ENCODE data around the gene BAIAP2.

BAIAP2 gene

DNA sequence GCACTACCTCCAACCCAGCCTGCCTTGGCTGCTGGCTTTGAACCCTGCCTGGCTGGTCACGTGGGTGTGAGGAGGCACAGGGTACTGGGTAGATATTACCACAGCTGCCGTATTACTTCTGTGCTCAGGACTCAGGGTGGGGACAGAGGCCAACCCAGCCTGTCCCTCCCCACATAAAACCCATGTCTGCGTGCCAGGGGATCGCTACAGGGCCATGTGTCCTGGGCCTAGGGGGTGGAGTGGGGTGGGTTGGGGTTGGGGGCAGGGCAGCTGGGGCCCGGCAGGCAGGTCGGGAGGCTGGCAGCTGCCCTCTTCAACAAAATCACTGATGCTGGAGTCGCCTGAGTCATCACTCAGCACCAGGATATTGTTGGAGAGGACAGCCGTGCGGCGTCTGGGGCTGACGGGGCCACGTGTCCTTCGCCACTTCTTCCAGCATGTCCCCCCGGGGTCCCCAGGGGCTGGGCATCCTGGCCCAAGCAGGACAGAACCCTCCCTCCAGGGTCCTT, 90.7 kb downstream of the BAIAP2 start:
- DNase-seq (ENCODE audit: low spot score) = no peak

DNA sequence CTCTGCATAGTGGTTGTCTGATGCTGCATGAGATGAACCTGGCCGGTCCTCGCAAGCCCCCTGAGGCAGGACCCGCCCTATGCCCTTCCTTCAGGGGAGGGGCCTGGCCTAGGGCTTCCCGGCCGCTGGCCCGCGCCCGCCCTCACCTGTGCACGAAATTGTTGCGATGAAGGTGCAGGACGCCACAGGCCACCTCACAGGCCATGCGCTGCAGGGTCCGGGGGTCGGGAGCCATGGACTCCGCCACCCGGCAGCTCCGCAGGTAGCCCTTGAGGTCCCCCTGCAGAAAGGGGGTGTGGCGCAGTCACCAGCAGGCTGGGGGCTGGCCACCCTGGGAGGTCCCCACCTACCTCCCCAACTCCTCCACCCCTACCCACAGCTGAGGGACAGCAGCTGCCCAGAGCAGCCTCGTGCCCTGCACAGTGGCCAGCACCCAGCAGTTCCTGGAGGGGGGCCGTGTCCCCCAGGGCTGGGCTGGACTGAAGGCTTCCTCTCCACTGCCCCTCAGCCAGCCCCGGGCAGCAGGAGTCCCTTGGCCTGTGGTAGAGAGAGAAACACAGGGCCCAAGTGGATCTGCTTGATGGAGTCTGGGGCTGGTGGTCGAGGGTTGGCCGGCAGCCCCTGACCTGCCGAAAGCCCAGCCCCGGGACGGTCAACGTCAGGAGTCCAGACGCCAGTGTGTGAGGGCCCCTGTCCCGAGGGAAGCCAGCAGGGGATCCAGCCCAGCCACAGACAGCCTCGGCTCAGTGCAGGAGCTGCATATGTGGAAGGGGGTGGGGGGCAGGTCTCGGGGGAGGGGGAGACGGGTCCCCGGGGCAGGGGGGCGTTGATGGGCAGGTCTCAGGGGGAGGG, 91.6 kb downstream of the BAIAP2 start:
- DNase-seq (ENCODE audit: low spot score) = no peak

DNA sequence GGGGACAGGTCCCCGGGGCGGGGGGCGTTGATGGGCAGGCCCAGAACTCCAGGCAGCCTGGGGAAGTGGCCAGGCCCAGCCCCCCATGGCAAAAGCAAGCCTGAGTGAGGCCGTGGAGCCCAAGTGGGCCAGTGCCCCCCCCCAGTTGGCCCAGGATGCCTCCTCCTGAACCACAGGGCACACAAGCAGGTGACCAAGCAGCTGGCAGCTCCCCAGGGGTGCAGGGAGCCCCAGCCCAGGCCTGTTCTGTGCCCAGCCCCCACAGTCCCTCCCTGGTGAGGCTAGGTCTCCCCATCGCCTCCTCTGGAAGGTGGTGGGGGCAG, 92.1 kb downstream of the BAIAP2 start:
- DNase-seq (ENCODE audit: low spot score) = no peak

DNA sequence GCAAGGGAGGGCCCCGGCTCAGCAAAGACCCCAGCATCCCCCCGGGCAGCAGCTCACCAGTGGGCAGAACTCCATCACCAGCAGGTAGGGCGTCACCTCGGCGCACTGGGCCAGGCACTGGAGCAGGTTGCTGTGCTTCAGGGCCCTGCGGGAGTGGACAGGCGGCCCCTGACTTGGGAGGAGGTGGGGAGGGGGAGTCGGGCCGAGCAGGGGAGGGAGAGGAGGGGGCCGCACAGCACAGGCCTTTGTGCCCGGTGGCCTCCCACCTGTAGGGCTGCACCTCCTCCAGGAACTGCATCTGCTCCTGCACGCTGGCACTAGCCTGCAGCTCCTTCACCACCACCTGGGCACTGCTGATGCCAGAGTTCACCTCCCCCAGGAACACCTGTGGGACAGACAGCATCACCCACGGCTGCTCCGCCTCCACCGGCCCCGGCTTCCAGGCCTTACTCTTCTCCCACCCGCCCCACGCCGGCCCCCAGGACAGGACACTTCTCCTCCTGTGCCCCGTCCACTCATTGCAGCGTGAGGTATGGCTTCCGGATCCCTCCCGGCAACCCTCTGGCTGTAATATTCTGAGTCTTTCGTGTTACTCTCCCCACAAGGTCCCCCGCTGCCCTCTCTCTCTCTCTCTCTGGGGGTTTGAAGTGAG, 92.7 kb downstream of the BAIAP2 start:
- no peak for DNase-seq (ENCODE audit: low spot score)

DNA sequence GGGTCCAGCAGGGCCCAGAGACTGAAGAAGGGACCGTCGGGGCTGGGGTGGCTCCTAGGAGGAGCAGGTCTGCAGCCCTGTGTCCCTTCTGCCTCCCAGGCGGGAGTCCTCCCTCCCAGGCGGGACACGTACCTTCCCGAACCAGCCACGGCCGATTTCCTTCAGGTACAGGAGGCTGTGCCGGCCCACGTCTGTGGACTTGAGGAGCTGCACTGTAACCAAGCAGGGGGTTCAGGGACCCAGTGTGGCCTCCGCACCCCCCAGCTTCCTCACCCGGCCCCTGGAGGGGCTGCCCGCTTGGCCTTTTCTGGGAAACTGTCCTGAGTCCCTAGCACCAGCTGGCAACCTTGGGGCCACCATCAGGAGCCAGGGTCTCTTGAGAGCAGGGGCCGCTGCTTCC, 93.4 kb downstream of the BAIAP2 start:
- no peak for DNase-seq (ENCODE audit: low spot score)

DNA sequence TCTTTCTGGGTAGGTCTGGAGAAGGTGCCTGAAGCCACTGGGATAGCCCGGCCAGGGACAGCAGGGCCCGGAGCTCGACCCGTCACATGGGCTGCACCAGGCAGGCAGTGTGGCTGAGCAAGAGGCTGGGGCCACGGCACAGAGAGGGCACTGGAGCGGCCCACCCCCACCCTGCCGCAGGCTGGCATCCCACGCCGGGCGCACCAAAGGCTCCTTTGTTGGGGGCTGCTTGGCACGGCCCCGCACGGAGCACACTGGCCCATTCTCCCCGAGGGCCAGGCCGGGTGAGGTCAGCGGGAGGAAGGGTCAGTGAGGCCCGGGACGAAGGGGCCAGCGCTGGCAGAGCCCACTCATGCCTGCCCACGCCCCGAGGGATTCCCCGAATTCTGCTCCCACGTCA, 93.8 kb downstream of the BAIAP2 start:
- DNase-seq (ENCODE audit: low spot score) = no peak

DNA sequence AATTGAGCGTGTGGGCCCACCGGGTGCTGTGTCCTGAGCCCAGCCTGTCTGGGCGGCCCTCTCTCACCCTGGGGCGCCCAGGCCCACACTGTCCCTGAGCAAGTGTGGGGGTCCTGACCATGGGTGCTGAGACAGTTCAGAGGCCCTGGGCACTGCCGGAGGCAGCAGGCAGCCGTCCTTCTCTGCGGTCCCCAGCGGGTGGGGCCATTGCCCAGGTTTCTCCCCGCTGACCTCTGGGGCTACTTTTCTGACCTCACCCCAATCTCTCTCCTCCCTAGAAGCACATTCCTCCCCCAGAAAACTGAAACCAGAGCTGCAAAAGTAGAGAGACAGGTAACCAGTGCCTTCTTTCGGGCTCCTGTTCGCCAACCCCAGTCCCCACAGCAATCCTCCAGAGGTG, 94.3 kb downstream of the BAIAP2 start:
- DNase-seq (ENCODE audit: low spot score) = no peak

DNA sequence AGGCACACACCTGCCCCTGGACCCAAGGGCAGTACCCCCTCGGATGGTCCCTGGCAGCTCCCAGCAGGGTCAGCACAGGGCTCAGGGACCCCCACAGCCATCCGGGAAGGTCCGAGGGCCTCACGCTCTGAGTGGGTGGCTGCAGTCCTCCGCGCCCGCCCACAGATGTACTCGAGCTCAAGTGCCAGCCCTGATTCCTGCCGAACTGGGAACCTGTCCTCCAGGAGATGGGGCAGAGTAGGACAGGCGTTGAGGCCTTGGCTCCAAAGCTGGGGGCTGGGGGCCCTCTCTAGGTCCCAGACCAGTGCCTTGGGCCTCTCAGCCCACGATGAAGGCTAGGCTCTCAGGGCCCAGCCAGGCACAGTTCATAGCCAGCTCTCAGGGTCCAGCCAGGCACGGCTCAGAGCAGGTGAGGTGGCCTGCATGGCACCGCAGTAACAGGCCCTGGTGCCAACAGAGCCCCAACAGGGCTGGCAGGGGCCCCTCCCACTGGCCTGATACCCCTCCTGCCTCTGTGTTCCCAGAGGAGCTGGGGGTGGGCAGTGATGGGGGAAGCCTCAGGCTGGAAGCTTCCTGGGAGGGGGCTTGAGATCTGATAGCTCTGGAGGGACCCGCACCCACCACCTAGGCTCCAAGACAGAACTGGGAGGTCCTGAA, 94.9 kb downstream of the BAIAP2 start:
- DNase-seq (ENCODE audit: low spot score) = no peak

DNA sequence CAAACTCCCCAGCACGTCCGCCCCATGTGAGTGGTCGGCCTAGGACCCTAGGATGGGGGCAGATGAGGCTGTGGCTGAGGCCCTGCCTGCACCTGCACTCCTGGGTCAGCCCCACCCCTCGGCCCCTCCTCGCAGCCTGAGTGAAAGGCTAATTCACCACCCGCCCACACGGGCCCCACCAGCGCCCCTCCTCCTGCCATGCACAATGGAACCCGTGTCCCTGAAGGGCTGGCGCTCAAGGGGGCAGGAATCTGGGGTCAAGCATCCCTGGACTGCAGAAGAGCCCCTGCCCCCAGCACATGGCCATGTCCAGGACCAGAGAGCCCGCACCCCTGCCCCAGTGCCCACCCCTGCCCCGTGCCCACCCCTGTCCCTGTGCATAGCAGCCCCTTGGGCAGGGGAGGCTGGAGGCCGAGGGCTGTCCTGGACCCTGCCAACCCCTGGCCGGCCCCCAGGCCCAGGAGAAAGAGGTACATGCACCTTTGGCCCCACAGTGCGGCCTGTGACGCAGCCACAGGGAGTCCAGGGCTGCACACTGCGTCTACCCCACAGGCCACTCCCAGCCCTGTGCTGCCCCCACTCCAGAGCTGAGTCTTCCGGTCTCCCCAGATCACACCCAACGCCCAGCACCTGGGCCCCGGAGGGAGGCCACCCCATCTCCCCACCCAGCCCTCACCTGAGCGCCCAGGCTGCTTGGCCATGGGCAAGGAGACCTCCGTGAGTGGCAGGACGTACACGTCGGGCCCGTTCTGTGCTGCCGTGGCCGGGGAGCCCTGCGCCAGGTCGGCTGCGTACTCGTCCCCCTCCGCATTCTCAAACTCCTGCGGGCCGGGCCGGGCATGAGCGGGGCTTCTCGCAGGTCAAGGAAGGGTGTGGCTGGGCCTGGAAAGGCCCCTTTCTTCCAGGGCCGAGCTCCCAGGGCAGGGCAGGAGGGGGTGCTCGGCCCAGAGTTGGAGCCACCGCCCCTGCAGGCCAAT, 95.7 kb downstream of the BAIAP2 start:
- DNase-seq (ENCODE audit: low spot score) = no peak

DNA sequence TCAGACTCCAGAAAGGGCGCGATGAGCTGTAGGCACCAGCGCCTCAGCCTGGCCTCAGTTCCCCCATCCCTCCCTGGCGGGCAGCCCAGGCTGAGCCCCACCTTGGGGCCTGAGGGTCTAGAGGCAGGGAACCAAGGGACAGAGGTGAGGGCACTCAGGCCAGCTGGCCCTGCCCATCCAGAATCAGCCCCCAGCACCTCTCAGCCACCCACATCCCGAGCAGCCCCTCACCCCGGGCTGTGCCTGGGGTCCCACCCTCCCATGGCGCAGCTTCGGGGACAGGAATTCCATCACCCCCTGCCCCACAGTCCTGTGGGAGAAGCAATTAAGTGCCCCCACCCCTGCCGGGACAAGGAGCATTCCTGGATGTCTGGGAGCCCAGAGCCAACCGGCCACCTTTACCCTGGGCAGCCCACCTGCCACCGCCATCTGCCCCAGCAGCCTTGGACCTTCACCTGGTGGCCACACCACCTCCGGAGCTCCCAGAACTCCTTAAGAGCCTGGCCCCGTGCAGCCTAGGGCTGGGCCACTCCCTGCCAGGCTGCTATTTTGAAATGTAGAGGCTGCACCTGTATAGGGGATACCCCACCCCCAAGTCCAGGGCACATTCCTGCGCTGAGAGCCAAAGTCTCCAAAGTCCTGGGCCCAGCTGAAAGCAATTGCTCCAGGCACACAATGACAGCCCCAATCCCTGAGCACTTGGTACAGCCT, 96.7 kb downstream of the BAIAP2 start:
- no peak for DNase-seq (ENCODE audit: low spot score)

DNA sequence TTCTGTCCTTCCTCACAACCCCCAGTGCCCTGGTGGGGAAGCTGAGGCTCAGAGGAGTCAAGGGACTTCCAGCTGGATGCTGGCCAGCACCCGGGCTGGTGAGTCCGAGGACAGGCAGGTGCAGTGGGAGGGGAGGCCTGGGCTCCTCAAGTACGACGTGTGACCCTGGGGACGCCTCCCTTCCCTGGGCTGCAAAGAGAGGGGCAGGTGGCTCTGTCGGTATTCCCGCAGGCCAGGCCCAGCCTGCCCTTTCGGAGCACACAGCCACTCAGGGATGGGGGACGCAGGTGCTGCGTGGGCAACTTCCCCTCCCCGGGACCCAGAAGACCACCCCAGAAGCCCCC, 97.2 kb downstream of the BAIAP2 start:
- no peak for DNase-seq (ENCODE audit: low spot score)

DNA sequence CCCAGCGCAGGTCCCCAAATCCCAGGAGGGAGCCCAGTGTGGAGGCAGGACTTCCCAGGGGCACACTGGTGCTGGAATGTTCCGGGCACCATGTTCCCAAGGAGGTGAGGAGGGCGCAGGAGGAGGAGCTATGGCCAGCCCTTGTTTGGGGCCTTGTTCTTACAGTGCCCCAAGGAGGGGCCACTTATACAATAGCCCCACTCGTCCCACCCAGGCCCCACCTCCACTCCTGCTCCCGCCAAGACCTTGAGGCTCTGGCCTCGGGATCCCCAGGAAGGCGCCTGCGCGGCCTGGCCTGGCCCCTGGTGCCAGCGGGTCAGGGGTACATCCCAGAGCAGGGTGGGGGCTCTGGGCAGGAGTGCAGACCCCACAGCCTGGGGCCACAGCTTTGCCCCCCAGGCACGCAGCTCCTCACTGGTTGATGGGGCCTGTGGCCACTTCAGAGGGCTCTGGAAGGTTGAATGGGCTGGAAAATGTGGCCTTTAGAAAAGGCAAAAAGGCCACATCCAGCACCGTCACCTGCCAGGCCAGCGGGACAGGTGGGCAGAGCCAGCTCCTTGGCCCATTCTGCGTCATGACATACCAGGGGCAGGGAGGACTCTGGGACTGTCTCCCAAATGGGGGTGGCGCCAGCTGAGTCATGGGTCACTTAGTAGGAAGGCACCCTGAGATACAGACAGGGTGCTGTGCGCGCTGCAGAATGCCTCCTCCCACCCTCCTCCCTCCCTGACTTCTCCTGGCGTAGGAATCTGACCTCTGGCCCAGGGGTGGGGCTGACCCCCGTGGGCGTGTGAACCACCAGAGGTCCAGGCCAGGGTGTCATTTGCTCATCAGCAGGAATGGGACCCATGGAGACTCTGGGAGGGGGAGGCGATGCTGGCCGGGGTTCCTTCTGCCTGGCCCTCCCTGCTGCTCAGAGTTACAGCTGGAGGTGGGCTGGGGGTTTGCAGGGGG, 98.1 kb downstream of the BAIAP2 start:
- no peak for DNase-seq (ENCODE audit: low spot score)

DNA sequence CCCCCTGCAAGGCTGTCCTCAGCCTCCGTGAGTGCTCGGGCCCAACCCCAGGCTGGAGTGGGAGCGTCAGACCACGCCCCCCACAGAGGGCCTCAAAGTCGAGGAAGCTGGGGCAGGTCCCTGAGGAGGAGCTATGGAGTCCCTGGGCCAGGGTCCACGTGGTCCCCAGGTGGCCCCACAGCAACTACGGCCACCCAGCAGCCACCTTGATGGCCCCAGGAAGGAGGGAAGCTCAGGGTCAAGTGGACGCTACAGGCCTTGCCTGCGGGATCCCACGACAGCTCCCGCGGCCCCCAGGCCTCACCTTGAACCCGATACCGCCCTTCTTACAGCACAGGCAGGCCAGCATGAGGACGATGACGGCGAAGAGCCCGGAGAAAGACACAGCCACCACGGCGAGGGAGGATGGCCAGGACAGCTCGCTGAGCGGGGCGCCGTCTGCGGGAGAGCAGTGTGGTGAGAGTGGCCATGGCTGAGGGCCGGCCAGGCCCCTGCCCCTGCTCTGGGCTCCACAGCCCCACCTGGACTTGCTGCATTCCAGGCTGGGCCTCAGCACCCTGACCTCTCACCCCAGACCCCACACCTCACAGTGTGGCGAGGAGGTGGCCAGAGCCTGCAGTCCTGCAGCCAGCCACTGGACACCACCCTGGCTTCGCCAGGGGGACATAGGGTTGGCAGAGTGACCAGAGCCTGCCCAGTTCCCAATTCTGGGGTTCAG, 99.3 kb downstream of the BAIAP2 start:
- DNase-seq (ENCODE audit: low spot score) = no peak

DNA sequence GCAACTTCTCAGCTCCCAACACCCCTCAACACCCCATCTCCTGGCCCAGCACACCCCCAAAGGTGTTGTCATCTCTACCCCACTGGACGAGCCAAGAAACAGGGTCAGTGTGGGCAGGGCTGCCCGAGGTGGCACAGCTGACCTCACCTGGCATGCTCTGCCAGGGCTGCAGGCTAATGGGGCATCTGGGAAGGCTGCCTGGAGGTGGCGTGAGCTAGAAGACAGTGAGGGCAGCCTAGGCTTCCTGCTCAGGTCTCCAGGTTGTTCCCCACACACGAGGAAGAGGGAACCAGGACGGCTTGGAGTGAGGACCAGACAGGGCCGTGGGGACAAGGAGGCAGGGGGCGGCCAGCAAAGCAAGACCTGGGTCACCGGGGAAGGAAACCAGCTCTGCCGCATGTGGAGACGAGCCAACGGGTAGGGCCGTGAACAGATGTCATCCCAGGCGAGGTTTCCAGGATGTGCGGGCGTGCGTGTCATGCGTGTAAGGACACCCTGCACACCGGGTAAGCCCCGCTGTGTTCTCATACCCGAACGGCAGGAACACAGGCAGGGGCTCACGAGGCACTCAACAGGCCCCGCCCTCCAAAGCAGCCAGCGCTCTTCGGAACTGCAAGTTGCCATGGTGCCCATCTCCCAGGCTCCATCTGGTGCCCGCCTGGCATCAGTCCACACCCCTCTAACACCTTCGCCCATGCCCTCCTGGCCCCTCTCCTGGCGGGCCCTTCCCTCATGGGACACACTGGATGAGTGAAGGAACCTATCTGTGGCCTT, 100.7 kb downstream of the BAIAP2 start:
- DNase-seq (ENCODE audit: low spot score) = no peak

DNA sequence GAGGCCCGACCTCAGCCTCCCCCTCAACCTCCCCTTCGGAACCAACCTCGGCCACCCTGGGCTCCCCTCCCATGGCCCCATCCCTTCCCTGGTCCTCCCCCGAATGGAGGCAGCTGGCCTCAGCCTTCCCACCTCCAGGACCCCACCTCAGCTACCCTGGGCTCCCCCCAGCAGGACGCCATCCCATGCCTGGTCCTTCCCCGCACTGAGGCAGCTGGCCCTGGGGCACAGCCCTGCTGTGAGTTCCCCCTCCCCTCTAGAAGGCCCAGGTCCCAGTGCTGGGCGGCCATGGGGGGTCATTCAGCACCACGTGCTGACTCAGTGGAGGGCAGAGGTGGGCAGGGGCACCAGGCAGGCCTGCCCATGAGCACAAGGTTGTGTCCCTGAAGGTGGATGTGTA, 101.4 kb downstream of the BAIAP2 start:
- no peak for DNase-seq (ENCODE audit: low spot score)

DNA sequence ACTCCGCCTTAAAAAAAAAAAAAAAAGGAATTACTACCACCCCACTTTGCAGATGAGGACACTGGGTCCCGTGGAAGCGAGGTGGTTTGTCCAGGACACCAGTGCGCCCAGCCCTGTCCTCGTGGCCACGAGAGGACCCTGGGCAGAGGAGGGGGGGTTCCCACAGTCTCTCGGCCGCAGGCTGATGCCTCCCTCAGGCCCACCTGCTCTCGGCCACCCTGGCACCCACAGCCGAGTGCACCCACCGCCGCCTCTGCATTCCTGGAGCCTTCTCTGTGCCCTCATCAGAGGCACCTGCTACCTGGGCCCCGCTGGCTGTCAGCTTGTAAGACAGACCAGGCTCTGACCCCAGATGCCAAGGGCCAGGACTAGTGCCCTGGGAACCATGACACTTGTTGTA, 102.3 kb downstream of the BAIAP2 start:
- DNase-seq (ENCODE audit: low spot score) = no peak

DNA sequence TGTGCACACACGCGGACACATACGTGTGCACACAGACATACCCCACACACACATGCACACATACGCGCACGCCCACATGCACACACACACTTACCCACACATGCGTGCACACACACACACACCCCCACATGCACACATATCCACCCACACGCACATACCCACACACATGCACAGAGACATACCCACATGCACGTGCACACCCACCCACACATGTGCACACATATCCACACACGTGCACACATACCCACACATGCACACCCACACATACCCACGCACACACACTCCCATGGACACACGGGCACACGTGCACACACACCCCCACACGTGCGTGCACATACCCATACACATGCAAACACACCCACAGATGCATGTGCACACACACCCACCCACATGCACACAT, 103.1 kb downstream of the BAIAP2 start:
- DNase-seq (ENCODE audit: low spot score) = no peak

DNA sequence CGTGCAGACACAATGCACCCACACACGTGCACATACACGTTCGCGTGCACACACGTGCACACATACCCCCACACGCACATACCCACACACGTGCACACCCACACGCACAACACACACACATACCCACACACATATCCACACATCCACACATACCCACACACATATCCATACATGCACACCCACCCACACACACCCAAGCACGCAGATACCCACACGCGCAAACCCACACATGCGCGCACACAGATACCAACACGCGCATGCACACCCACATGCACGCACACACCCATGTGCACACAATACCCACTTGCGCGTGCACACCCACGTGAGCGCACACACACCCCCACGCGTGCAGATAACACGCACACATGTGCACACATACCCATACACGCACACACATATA, 103.5 kb downstream of the BAIAP2 start:
- DNase-seq (ENCODE audit: low spot score) = no peak

DNA sequence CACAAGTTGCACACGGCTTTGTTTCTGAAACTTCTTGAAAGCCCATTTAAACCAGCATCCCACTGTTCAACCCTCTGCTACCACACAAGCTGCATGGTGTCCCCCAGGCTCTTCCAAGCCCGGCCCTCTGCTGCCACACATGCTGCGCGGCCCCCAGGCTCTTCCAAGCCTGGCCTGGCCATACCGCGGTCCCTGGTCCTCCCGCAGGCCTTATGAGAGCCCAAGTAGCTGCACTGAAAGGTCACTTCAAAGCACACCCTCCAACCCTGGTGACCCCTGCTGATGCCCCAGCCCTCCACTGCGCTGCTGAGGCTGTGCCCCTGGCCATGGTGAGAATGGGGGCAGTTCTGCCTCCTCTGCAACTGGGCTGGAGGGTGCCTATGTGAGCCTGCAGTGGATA, 104.5 kb downstream of the BAIAP2 start:
- no peak for DNase-seq (ENCODE audit: low spot score)

Data from AG08395 (cell line).